GM19455 (cell line): ENCODE measurements around the gene ABCA10.
A peak's percentile ranks its signal among the peaks of the same experiment; 100 is the strongest.
"Not testable (repeated sequence)": the region's sequence is repeated elsewhere in the genome, so short reads cannot be mapped to it uniquely, and the experiment has no call there.

ENCODE experiments used
- ATAC-seq: cut with Tn5 transposase; IDR thresholded peaks from one replicate; pipeline ENCODE4 v1.9.1; 2021; ENCODE audit not compliant: unreplicated experiment

The ABCA10 gene

GRCh38 chr17:69173118-69173517 lies 55.5 kb downstream of the ABCA10 start:
- no peak for ATAC-seq

- no peak for ATAC-seq
Measured at GRCh38 chr17:69170377-69170776, 58.2 kb downstream of the ABCA10 start.

DNA sequence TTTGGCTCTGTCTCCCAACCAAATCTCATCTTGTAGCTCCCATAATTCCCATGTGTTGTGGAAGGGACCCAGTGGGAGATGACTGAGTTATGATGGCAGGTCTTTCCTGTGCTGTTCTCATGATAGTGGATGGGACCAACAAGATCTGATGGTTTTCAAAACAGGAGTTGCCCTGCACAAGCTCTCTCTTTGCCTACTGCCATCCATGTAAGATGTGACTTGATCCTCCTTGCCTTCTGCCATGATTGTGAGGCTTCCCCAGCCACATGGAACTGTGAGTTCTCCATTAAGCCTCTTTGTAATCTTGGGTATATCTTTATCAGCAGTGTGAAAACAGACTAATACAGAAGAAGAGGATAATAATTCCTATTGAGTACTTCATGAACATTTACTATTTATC lies 60.0 kb downstream of the ABCA10 start:
- ATAC-seq, result not testable (repeated sequence)

DNA sequence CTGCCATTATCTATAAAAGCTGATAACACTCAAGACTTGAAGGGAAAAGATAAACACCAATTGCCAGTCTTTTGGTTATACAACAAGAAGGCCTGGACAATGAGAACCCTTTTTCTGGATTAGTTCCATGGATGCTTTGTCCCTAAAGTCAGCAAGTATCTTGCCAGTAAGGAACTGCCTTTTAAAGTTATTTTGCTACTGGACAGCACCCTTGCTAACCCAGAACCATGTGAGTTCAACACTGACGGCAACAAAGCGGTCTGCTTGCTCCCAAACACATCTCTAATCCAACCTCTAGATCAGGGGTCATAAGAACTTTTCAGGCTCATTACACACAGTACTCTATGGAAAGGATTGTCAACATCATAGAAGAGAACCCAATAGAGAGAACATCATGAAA lies 61.7 kb downstream of the ABCA10 start:
- no peak for ATAC-seq

GRCh38 chr17:69164206-69164605 lies 64.4 kb downstream of the ABCA10 start:
- ATAC-seq, result no peak

DNA sequence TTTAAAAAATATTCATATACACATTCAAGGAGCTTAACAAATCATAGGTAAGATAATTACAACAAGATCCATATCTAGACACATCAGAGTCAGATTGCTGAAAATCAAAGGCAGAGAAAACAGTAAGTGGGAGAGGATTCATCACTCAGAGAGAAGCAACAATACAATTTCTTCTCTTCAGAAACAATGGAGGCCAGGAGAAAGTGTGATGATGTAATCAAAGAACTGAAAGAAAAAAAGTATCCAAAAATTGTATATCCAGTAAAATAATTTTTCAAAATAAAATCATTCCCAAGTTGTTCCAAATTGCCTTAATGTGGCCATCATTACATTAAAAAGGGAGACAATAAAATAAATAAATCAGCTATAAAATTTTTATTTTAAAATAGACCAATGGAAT lies 69.2 kb downstream of the ABCA10 start:
- ATAC-seq, result no peak

DNA sequence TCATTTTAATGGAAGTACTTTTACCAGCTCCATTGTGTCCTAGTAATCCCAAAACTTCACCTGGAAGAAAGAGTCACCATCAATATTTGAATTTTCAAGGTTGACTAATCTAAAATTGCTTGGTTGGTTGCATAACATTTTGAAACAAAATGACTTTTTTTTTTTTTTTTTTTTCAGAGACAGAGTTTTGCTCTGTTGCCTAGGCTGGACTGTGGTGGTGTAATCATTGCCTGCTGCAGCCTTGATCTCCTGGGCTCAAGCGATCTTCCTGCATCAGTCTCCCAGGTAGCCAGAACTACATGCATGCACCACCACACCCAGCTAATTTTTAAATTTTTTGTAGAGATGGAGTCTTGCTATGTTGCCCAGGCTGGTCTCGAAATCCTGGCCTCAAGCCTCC lies 74.4 kb downstream of the ABCA10 start:
- ATAC-seq, result no peak

DNA sequence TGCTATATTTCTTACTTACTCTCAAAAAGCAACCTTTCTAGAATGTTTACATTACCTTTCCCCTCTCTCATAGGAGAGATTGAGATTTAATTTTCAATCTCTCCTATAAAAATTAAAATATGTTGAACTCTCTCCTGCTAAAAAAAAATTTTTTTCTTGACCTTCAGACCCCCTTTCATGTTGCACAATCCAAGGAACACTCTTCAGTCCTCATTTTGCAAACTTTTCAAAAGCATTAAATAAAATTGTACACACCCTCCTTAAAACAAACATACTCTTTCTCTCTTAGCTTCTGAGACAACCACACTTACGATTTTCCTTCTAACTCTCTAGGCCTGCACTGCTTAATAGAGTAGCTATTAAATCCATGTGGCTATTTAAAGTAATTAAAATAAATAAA lies 78.3 kb downstream of the ABCA10 start:
- ATAC-seq, result no peak

GRCh38 chr17:69147460-69147859 lies 81.2 kb downstream of the ABCA10 start:
- ATAC-seq, result no peak

DNA sequence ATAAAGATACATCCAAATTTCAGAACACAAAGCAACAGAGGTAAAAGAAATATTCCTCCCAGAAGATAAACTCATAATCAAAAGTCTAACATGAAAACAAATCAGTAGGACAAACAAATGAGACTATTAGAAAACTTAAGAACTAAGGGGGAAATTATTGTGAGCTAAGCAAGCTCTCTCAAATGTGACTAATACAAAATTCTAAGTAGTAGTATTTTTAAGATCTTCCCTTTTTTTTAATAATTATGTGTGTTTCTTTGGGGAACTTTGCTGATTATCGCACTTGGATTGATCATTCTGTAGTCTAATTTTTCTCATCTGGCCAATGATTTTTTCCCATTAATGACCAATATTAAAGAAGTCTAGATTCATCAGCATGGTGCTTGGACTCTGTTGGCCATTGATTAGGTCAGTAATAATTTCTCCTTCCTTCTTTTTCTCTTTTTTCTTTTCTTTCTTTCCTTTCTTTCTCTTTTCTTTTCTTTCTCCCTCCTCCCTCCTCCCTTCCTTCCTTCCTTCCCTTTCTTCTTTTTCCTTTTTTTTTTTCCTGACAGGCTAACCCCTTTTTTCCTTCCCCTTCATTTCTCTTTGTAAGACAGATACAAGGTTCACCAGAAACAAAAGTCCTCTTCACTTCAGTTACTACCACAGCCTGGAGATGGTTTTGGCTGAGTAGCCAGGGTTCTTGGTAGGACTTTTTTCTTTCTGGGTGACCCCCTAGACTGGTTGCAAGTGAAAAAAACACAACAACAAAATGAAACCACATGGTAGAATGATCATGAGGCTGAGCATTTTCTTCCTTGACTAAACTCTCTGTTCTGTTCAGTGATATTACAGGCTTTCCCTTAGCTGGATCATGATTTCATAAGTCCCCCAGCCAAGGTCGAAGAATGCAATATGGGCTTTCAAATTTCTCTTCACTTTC lies 84.0 kb downstream of the ABCA10 start:
- ATAC-seq, result no peak

DNA sequence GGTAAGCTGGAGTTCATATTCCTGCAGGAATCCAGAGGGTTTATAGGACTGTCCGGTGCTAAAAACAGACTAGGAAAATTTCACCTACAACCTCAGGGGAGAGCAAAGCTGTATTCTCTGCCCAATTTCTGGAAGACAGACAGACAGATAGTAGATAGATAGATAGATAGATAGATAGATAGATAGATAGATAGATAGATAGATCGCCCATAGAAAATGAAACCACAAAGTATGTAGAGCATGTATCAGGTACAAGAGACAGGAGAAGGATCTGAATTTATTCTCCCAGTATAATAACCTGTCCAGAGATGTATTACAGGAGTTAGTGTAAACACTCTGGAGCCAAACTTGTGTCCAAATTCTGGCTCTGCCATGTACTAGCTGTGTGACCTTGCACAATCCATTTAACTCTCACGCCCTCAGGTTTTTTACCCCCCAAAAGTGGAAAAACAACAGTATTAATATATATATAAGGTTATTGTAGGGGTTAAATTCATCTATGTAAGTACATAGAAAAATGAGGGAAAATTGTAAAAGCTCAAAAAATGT lies 84.9 kb downstream of the ABCA10 start:
- no peak for ATAC-seq

DNA sequence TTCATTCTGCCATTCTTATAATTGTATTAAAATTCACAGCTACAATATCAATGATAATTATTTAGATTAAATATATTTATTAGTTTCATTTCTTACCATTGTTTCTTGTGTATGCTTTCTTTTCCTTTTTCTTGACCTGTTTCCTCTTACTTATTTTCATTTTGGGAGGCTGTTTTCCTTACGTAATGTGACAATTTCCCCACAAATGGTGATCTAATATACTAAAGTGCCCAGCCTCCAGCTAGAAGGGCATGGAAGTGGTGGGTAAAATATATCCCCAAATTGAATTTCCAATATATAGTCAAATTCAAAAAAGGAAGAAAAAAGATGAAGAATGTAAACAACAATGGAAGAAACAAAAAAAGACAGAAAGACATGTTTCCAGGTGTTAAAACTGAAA lies 85.5 kb downstream of the ABCA10 start:
- no peak for ATAC-seq

DNA sequence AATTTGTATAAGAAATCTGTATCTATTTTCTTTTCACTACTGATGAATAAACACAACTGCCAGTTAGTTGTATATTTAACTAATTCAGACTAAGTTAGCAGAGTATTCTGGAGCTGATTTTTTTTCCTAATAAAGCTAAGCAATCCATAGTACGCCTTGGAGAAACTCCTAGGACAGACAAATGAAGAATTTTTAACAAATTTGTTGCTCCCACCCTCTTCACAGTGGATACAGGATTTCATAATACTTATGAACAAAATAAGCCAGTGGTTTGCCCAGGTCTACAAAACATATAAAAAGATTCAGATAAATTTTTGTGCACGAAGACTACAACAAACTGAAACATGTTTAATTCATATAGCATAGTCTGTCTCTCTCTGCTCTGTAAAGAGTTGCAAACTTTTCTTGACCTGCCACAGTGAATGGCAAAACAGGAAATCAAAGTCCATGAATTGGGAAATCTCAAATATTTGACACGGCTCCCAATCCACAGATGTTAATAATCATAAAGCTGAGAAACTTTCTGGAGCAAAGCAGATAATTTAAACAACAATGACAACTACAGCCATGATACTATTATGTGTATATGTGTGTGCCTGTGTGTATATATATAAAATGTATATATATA lies 86.3 kb downstream of the ABCA10 start:
- no peak for ATAC-seq

DNA sequence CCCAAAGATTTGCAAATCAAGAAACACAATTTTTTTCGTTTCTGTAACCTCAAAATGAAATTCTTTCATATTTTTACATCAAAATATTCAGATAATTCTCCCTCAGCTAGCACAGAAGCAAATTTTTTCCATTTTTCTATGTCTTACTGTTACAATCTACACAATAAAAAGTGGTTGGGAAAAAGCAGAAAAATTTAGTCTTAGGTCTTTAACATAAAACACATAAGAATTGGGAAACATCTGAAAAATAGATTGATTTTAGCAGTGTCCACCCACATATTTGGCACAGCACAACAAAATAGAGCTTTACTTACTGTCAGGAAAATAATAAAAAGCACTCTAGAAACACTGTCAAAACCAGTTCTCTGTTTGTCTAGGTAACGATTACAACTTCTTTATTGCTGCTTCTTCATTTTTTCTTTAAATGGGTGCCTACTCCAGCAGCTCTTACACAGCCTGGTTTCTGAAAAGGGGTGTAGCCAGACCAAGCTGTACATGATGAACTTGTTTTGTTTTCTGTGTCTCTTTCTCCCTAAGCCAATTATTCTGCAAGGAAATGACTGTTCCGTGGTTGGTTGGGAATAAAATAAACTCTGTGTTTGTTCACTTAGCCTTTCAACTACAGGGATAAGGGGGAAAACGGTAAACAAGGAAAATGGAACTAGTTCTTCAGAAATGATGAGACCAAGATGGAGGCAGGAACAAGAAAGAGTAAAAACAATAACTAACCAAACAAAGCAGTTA lies 87.0 kb downstream of the ABCA10 start, which contains the start of gene ABCA6:
ABCA6 (minus strand) TSS at position 465 of the 744 bp plus-strand sequence. CDS start 1,192 bp downstream, outside the sequence.
- ATAC-seq, result no peak

DNA sequence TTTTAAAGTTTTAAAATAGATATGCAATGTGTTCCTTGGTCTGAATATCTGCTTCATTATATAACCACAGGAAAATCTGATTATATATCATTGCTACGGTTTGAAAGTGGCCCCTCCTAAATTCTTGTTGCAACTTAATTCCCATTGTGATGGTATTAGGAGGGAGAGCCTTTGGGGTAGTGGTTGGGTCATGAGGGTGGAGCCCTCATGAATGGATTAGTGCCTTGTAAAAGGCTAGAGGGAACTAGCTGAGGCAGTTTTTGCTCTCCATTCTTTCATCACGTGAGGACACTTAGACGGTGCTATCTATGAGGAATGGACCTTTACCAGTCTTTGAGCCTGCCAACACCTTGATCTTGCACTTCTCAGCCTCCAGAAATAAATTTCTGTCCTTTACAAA lies 94.5 kb downstream of the ABCA10 start:
- no peak for ATAC-seq

- no peak for ATAC-seq
Measured at GRCh38 chr17:69130627-69131296, 97.9 kb downstream of the ABCA10 start.

DNA sequence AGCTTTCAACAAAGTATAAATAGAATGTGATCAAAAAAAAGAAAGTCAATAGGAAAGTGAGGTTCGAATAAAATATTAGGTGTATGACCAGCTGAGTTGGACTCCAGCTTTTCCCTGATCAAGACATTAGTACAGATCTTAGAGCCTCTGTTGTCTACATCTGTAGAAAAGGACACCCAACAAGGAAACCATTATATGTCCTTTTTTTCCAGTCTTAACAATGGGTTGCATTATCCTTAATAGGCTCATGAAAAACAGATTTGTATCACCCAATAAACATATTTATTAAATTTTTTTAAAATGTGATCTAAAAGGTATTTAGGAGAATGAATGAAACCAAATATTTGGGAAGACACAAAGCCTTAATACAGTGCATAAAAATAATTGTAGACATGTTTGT lies 105.0 kb downstream of the ABCA10 start:
- no peak for ATAC-seq

GRCh38 chr17:69122065-69122464 lies 106.6 kb downstream of the ABCA10 start:
- ATAC-seq, result no peak

DNA sequence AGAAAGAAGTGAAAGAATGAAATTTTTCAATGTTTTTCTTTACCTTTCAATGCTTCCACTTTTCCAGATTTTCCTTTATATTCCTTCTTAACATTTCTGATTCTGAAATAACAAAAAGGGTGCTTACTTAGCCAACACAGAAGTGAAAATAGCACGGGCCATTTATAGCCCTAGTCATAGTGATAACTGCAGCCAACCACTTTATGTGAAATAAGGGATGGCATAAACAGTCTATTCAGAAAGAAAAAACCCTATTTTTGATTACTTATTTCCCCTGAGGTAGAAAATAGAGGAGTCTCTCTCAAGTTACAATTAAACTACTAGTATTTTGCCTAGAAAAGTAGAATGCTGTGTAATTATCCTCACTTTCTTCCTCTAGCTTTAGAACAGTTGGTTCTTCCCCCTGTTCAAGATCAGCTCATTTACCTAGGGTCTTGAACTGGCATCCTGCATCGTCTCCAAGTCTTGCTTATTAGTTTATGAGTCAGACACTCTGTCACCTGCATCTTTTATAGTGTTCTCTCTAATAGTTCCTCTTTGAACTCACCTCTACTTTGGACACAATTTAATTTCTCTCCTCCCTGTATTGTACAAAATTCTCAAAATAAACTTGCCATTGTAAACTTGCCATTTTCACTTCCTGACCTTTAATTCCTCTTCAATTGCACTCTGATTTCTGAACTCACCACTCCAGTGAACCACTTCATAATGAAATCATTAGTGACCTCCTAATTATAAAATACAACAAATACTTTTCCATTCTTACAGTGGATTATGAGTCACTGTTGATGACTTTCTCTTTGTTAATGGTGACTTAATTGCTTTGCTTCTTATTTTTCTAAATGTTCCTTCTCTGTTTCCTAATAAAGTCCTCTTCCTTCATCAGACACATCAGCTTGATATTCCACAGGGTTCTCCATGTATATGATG lies 110.5 kb downstream of the ABCA10 start:
- peak; percentile 53 for ATAC-seq

DNA sequence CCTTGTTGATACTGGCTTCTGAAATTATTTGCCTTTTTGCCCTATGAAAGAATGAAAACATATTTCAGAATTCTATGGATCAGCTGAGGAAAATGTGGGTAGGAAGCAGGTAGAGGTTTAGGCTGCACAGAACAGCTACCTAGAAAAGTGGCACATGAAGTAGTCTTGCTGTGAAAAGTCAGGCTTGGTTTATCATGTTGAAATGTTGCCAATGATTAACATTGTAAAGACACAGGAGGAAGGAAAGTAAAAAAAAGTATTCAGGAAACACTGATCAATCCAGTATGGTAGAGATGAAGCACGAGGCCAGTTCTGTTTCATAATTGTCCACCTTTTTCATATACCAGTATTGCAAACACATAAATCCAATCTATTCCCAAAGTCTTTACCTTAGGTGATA lies 116.8 kb downstream of the ABCA10 start:
- ATAC-seq, result no peak
